ACHN (cell line): ENCODE data around the gene CAPZA3.
"Not testable (repeated sequence)": the region's sequence is repeated elsewhere in the genome, so short reads cannot be mapped to it uniquely, and the experiment has no call there.

ENCODE experiments used
- DNase-seq: peaks from one replicate; pipeline ENCODE4 v3.0.0-alpha.2; 2015
- in situ Hi-C: cut with HindIII; loops from 2 replicates; pipeline ENCODE4 v1.10.0; 2017; ENCODE audit warnings: low sequenced_read_pairs, low pct_ligation_motif_present, low pct_unique_long_range_greater_than_20kb

CAPZA3 gene

GRCh38 chr12:18751866-18752265 is 13.9 kb downstream of the CAPZA3 start:
- DNase-seq = no peak
- in situ Hi-C loops = no loop called here

GRCh38 chr12:18752280-18752920 is 14.5 kb downstream of the CAPZA3 start:
- DNase-seq = no peak
- in situ Hi-C loops = no loop called here

GRCh38 chr12:18752947-18753346 is 15.0 kb downstream of the CAPZA3 start:
- DNase-seq = no peak
- in situ Hi-C loops = no loop called here

- in situ Hi-C loops = no loop called here
- DNase-seq = no peak
Observed at GRCh38 chr12:18753481-18754123, 15.7 kb downstream of the CAPZA3 start.

GRCh38 chr12:18754124-18754707 is 16.3 kb downstream of the CAPZA3 start:
- in situ Hi-C loops = no loop called here
- no peak for DNase-seq

- no peak for DNase-seq
- in situ Hi-C loops = no loop called here
Observed at GRCh38 chr12:18755341-18755740, 17.4 kb downstream of the CAPZA3 start.

- in situ Hi-C loops, DNase-seq: not testable (repeated sequence)
Observed at GRCh38 chr12:18766479-18766878, 28.6 kb downstream of the CAPZA3 start.

GRCh38 chr12:18782827-18783226 is 44.9 kb downstream of the CAPZA3 start:
- in situ Hi-C loops = no loop called here
- no peak for DNase-seq

GRCh38 chr12:18785465-18785864 is 47.5 kb downstream of the CAPZA3 start:
- in situ Hi-C loops, DNase-seq: not testable (repeated sequence)
